Osteocyte (in vitro differentiated cells): ENCODE measurements around the gene SLX4IP. TPM values are rescaled to one million over a fixed set of nuclear protein-coding genes. Genes with fewer than 3 reads are reported as not detected.
A peak's percentile ranks its signal among the peaks of the same experiment; 100 is the strongest.

Source experiments
- DNase-seq: peaks from one replicate; pipeline ENCODE4 v3.0.0; 2021; ENCODE audit warnings: mixed read lengths; ENCODE audit not compliant: unreplicated experiment; ENCODE audit errors: extremely low spot score
- H3K27ac Mint-ChIP-seq: one replicate; pipeline ENCODE4 v1.8.0; 2021; ENCODE audit warnings: mild to moderate bottlenecking, mixed read lengths; ENCODE audit not compliant: unreplicated experiment
- H3K27me3 Mint-ChIP-seq: one replicate; pipeline ENCODE4 v1.8.0; 2021; ENCODE audit warnings: mixed read lengths; ENCODE audit not compliant: unreplicated experiment
- H3K36me3 Mint-ChIP-seq: one replicate; pipeline ENCODE4 v1.8.0; 2021; ENCODE audit warnings: mixed read lengths; ENCODE audit not compliant: unreplicated experiment
- H3K4me1 Mint-ChIP-seq: one replicate; pipeline ENCODE4 v1.8.0; 2021; ENCODE audit warnings: mixed read lengths; ENCODE audit not compliant: unreplicated experiment
- H3K4me3 Mint-ChIP-seq: one replicate; pipeline ENCODE4 v1.8.0; 2021; ENCODE audit warnings: mild to moderate bottlenecking, moderate library complexity, mixed read lengths; ENCODE audit not compliant: unreplicated experiment
- H3K9me3 Mint-ChIP-seq: one replicate; pipeline ENCODE4 v1.8.0; 2021; ENCODE audit warnings: mixed read lengths; ENCODE audit not compliant: unreplicated experiment
- CTCF ChIP-seq: fragments of 200-600 bp; sonication (generic); IDR thresholded peaks from 2 replicates; pipeline ENCODE4 v1.5.0; 2021; ENCODE audit warnings: antibody characterized with exemption, mild to moderate bottlenecking, moderate library complexity
- total RNA-seq: library from RNA; stranded (reverse); gene quantifications from 2 replicates; pipeline ENCODE4 v1.2.1, GENCODE V29; 2021

Gene SLX4IP
- total RNA-seq, 1 donor from 2014 or later = 5.4 TPM

- Mint-ChIP-seq H3K4me3 (no peak overlapping the region), H3K27ac (no peak overlapping the region), H3K4me1 (peaks cover 12% of the 10 kb centered on the region), H3K9me3 (no peaks in the 10 kb centered on the region), H3K36me3 (peaks cover 16% of the 10 kb centered on the region), H3K27me3 (no peaks in the 10 kb centered on the region)
- no peak for TF ChIP-seq CTCF
- DNase-seq = no peak
These were observed 11.4 kb upstream of the SLX4IP start for GRCh38 chr20:10423735-10424134.

DNA sequence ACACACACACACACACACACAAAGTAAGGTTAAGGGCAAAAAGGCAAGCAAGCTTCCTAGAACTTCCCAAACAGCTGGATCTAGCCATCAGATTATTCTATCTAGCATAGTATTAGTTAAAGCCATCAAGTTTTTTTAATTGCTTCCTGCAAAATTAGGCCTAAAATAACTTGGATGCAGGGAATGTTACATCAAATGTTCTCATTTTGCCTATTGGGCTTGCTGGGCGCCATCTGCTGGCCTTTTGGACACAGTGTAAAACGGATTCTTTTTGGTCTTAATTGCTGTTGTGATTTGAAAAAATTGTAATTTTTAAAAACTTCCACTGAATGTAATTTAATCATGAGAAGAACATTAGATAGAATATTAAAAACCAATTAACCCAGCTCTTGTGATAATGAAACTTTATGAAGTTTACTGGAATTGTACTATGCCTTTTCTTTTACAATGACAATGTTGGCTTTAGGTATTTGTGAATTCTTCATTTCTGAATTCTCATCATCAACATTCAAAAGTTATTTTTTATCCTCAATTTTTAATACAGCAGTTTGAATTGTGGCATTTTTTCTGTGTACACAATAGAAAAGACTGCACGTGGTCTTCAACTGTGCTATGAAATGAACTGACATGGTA is 7.9 kb upstream of the SLX4IP start:
- H3K27me3 Mint-ChIP-seq = no peaks in the 10 kb centered on the region
- H3K36me3 Mint-ChIP-seq = peaks cover 14% of the 10 kb centered on the region
- no peak for DNase-seq
- H3K4me1 Mint-ChIP-seq = peaks cover 17% of the 10 kb centered on the region
- H3K9me3 Mint-ChIP-seq = no peaks in the 10 kb centered on the region
- TF ChIP-seq CTCF = peak; percentile 88
- H3K27ac Mint-ChIP-seq = no peak overlapping the region
- H3K4me3 Mint-ChIP-seq = no peak overlapping the region

- Mint-ChIP-seq H3K9me3 (no peaks in the 10 kb centered on the region), H3K4me3 (no peak overlapping the region), H3K27ac (no peak overlapping the region), H3K36me3 (peaks cover 12% of the 10 kb centered on the region), H3K27me3 (no peaks in the 10 kb centered on the region), H3K4me1 (peaks cover 20% of the 10 kb centered on the region)
- no peak for DNase-seq
- TF ChIP-seq CTCF = no peak
These were observed 7.1 kb upstream of the SLX4IP start for GRCh38 chr20:10428008-10428407.

- Mint-ChIP-seq H3K9me3 (no peaks in the 10 kb centered on the region), H3K36me3 (peaks cover 7% of the 10 kb centered on the region), H3K27ac (no peak overlapping the region), H3K4me3 (no peak overlapping the region), H3K4me1 (peaks cover 25% of the 10 kb centered on the region), H3K27me3 (no peaks in the 10 kb centered on the region)
- no peak for DNase-seq
- no peak for TF ChIP-seq CTCF
These were observed 5.6 kb upstream of the SLX4IP start for GRCh38 chr20:10429443-10429981.

DNA sequence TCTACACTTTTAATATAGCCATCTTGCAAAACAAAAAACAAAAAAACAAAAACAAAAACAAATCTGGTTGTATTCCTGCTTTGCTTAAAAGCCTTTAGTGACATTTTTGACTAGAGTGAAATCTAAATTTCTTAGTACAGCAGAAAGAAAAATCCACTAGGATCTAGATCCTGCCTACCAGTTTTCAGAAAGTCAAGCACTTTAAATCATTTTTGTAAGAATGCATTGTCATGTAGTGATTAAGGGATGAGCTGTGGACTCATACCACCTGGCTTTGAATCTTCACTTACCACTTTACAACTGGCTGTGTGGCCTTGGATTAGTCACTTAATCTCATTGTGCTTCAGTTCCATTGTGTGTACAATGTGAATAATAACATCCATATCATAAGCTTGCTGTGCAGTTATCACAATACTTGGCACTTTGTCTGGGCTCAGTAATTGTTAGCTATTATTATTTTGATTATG is 5.1 kb upstream of the SLX4IP start:
- no peaks in the 10 kb centered on the region for H3K9me3 Mint-ChIP-seq
- H3K36me3 Mint-ChIP-seq = peaks cover 7% of the 10 kb centered on the region
- H3K4me1 Mint-ChIP-seq = peaks cover 25% of the 10 kb centered on the region
- no peak for TF ChIP-seq CTCF
- H3K27ac Mint-ChIP-seq = no peak overlapping the region
- H3K27me3 Mint-ChIP-seq = no peaks in the 10 kb centered on the region
- no peak for DNase-seq
- no peak overlapping the region for H3K4me3 Mint-ChIP-seq
